Stimulated activated CD4-positive, alpha-beta T cell treated with anti-CD3 and anti-CD28 coated beads, Interleukin-1b, Interleukin-23, amount 100 ng/mL, for 4 hours (primary cell): Measurements from ENCODE around the gene ZFP36L2.

Experiments used
- DNase-seq, 2 donors: peaks; one replicate each; pipeline ENCODE4 v3.0.0-alpha.2; 2020; ENCODE audit warnings: low read depth in 2 of 2

Gene ZFP36L2

GRCh38 chr2:43226558-43226954 lies at the start of gene ZFP36L2:
ZFP36L2 (minus strand) TSS chr2:43226606; CDS start chr2:43226315, 291 bp downstream.
- DNase-seq, result peak; percentile 92 to 94

- no peak for DNase-seq
Measured at GRCh38 chr2:43274721-43275120, 48.3 kb upstream of the ZFP36L2 start.

DNA sequence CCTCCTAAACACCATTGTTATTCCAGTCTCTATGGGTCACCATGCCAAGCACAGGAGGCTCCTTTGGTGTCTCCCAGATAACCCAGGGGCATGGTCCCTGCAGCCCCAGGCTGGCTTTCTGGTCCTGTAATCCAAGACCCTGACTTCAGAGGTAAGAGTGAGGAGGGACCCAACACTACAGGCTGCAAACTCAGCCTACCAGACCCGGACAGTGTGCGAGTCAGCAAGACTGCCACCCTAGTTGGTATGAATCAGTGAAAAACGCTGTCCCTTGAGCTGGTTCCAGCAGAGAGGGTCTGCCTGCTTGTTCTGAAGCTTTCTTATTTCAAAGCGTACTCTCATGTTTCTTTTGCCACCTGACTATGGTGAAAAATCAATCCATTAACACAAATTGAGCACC lies 47.6 kb upstream of the ZFP36L2 start:
- no peak for DNase-seq

- no peak for DNase-seq
Measured at GRCh38 chr2:43273529-43273928, 47.1 kb upstream of the ZFP36L2 start.

DNA sequence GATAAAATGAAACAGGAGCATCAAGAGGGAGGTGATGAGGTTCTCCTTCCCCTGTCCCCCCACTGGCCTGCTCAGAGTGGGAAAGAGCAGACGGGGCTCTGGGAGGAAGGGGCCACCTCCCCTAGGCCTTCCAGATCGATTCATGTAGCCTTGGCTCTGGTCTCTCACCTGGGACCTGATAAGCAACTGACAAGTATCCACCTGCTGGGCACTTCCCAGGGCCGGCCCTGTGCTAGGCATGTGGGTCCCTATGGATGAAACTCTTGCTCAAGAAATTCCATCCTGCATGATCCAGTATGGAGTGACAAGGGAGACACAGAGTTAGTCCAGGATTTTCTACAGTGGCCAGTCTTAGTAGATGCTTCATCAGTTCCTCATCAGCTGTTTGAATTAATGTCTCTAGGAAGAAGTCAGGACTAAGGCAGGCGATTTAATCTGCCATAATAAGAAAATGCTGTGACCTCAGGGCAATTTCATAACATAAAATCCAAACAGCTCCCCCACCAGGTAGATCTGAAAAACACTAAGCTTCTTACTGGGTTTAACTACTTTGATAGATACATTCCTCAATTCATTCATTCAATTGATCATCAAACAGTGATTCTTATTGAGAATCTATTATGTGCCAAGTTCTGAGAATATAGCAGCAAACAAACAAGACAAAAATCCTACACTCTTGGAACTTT lies 44.7 kb upstream of the ZFP36L2 start:
- DNase-seq, result no peak

GRCh38 chr2:43270461-43270860 lies 44.1 kb upstream of the ZFP36L2 start:
- no peak for DNase-seq

DNA sequence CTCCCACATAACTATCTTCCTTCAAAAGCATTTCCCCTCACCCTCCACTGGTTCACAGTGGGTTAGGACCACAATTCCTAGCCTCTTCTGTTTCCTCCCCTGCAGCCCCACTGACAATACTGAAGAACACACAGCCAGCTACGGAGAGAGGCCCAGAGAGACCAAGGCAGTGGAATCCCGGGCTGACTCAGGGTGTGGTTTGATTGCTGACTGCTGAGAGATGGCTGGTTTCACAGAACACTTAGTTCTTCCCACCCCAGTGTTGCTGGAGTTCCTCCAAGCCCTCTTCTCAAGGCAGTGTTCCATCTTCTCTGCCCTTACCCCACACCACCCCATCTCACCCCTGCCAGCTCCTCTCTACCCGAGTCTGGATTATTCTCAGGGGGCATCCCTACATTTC lies 43.3 kb upstream of the ZFP36L2 start:
- DNase-seq, result no peak

- no peak for DNase-seq
Measured at GRCh38 chr2:43269074-43269572, 42.7 kb upstream of the ZFP36L2 start.

- DNase-seq, result no peak
Measured at GRCh38 chr2:43268066-43268953, 41.9 kb upstream of the ZFP36L2 start.

- no peak for DNase-seq
Measured at GRCh38 chr2:43267381-43267780, 41.0 kb upstream of the ZFP36L2 start.

DNA sequence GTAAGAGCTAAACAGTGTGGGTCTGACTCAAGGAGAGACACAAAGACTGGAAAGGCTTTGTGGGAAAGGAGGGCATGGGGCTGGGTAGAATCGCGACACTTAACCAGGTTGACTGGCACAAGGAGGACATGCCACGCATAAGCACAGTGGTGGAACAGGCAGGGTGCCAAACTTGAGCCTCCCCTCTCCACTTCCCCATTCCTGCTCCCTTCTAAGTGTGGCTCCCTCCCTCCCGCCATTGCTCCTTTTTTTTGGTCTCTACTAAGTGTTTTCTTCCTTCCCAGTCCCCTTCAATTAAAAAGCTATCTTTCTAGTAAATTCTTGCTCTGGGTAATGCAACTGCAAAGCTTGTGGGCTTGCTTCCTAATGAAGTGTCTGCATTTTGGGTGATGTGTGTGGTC lies 40.3 kb upstream of the ZFP36L2 start:
- DNase-seq, result no peak

GRCh38 chr2:43265421-43265820 lies 39.0 kb upstream of the ZFP36L2 start:
- DNase-seq, result no peak

GRCh38 chr2:43265001-43265400 lies 38.6 kb upstream of the ZFP36L2 start:
- DNase-seq, result no peak

DNA sequence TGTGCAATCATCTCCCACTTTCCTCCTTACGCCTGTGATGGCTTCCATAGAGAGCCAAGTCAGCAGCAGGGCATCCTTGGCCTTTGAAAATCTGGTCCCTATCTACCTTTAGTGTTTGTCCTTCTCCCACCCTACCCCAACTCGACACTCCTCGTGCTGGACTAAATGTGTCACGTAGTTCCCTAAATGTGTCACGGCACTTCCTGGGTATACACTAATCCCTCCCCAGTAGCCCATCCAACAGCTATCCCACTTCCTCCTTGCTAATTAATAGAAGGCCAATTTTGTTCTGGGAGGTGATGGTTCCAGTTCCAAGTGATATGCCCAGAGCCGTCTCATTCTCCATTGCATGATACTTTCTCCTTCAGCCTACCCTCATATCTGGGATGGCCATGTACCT lies 36.5 kb upstream of the ZFP36L2 start:
- no peak for DNase-seq

DNA sequence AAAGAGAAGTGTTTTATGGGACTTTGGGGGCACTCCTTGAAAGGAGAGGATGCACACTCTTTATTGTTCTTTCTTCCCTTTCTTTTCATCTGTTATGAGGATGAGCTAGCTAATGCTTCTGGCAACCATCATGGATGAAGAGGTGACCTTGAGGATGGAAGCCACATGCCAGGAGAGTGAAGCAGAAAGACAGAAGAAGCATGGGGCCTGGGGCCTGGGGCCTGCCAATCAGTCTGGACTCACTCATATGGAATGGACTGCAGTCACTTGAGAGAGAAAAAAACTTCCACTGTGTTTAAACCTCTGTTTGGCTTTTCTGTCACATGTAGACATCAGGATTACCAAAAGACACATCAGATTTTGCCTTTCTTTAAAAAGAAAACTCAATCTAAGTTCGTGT lies 35.8 kb upstream of the ZFP36L2 start:
- DNase-seq, result no peak

DNA sequence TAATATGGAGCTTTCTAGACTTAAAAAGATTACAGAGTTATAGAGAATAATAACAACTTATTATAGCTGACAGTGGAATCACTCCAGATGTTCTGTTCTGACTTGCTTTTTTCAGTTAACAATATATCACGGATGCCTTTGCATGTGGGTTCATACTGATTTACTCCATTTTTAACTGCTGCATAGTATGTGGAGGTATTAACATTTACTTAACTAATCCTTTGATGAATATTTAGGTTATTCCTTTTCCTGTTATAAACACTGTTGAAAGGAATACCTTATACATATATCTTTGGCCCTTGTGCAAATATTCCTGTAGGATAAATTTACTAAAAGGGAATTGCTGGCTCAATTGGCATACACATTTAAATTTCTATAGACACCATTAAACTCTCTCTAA lies 33.1 kb upstream of the ZFP36L2 start:
- DNase-seq, result no peak

- no peak for DNase-seq
Measured at GRCh38 chr2:43258547-43259156, 32.2 kb upstream of the ZFP36L2 start.

GRCh38 chr2:43255296-43255910 lies 29.0 kb upstream of the ZFP36L2 start:
- no peak for DNase-seq

GRCh38 chr2:43254331-43254730 lies 27.9 kb upstream of the ZFP36L2 start:
- no peak for DNase-seq

GRCh38 chr2:43251171-43251731 lies 24.8 kb upstream of the ZFP36L2 start:
- no peak for DNase-seq

DNA sequence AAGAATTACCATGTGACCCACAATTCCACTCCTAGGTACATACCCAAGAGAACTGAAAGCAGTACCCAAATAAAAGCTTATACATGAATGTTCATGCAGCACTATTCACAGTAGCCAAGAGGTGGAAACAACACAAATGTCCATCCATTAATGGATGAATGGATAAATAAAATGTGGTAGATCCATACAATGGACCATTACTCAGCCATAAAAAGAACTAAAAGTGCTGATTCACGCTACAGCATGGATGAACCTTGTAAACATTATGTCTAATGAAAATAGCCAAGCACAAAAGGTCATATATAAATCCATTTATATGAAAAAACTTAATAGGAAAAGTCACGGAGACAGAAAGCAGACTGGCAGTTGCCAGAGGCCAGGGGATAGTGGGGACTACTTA lies 23.6 kb upstream of the ZFP36L2 start:
- DNase-seq, result no peak

GRCh38 chr2:43248621-43249020 lies 22.2 kb upstream of the ZFP36L2 start:
- no peak for DNase-seq
